ENCODE measurements around the gene AVPR2. TPM values are rescaled to one million over a fixed set of nuclear protein-coding genes. Genes with fewer than 3 reads are reported as not detected.

Gene AVPR2
- total and polyA plus RNA-seq, 9 of the 15 experiments (the other 6 are each of a cell fraction or from before 2014, with no cell fraction given): not detected

GRCh38 chrX:153900831-153901752 lies 3.4 kb upstream of the AVPR2 start:
- Histone ChIP-seq H3K9me3 (replicated peaks; ENCODE audit: control insufficient read depth, insufficient read depth, low read depth, low read length) (no peaks in the 10 kb centered on the region), H3K27ac (ENCODE audit: extremely low read depth, low read depth, low read length) (no peak overlapping the region), H3K4me3 (no peak overlapping the region), H3K9ac (ENCODE audit: insufficient read depth in 1 of 2, low read depth in 2 of 2, low read length in 2 of 2) (peak overlapping the region in 1 of 2 experiments; percentile 52; a peak in 1 of 4 replicates), H2AFZ (ENCODE audit: low read depth, low read length) (no peak overlapping the region), H4K20me1 (replicated peaks; ENCODE audit: control insufficient read depth, insufficient read depth, low read length) (no peaks in the 10 kb centered on the region), H3K27me3 (ENCODE audit: control insufficient read depth in 2 of 2, insufficient read depth in 2 of 2, low read length in 2 of 2) (peaks cover 0 to 7% of the 10 kb centered on the region in 2 experiments; a peak in 1 of 5 replicates), H3K4me1 (replicated peaks in 1 of 2; ENCODE audit: control insufficient read depth in 2 of 2, insufficient read depth in 2 of 2, low read length in 2 of 2) (peaks cover 24 to 55% of the 10 kb centered on the region in 2 experiments), H3K9me1 (ENCODE audit: control insufficient read depth, insufficient read depth, low read length) (no peaks in the 10 kb centered on the region), H3K79me2 (ENCODE audit: control insufficient read depth, insufficient read depth, low read length) (no peaks in the 10 kb centered on the region), H3K36me3 (ENCODE audit: control insufficient read depth, insufficient read depth, low read length) (no peaks in the 10 kb centered on the region), H3K4me2 (ENCODE audit: insufficient read depth, low read length) (no peak overlapping the region; the same call in 1 of the 2 replicates)
- in situ Hi-C loops (cut with MboI) (no loop called here), intact Hi-C loops (cut with micrococcal nuclease) (no loop called here)
- ChIA-PET CTCF (ENCODE audit: low intra/inter-chr PET ratio) (no interaction called here), POLR2A (no interaction called here)
- WGBS (ENCODE audit: insufficient coverage, low coverage, missing lambda C conversion rate): 6% methylated on average over 13 of the region's 26 CpGs
- BruUV-seq (replicated peaks): no TSS peak
- ATAC-seq (peak; percentile 83), DNase-seq (ENCODE audit: extremely low read depth in 1 of 4, low spot score in 3 of 4) (peak; percentile 65 to 77 (median 70)), FAIRE-seq (peak; percentile 60)
- no peak for TF ChIP-seq STAT5B (CRISPR knock-in tag; IDR thresholded peaks at IDR 0.05)
- peak; percentile 80 for TF ChIP-seq TFAP4 (CRISPR knock-in tag; IDR thresholded peaks at IDR 0.05; ENCODE audit: borderline replicate concordance)
- peak; percentile 73 for TF ChIP-seq EGR1 (conservative IDR thresholded peaks at IDR 0.05)
- peak; percentile 62 for TF ChIP-seq ZBTB40 (IDR thresholded peaks at IDR 0.05)
- TF ChIP-seq ZBTB40 (CRISPR knock-in tag; IDR thresholded peaks at IDR 0.05): no peak
- peak; percentile 90 for TF ChIP-seq ELF4 (CRISPR knock-in tag; IDR thresholded peaks at IDR 0.05)
- TF ChIP-seq TEAD4 (IDR thresholded peaks at IDR 0.05; ENCODE audit: low read length): peak; percentile 78; the same call in 1 of the 2 replicates
- no peak for TF ChIP-seq TEAD4 (CRISPR knock-in tag; IDR thresholded peaks at IDR 0.05; ENCODE audit: borderline replicate concordance)
- no peak for TF ChIP-seq CHCHD3 (CRISPR knock-in tag; IDR thresholded peaks at IDR 0.05)
- TF ChIP-seq ZNF583 (CRISPR knock-in tag; IDR thresholded peaks at IDR 0.05): no peak

Data from K562 (cell line).